Measurements from ENCODE around the gene PDGFC.

The PDGFC gene

GRCh38 chr4:156830351-156830750 lies 141.2 kb downstream of the PDGFC start:
- TF ChIP-seq, protein P1, sequence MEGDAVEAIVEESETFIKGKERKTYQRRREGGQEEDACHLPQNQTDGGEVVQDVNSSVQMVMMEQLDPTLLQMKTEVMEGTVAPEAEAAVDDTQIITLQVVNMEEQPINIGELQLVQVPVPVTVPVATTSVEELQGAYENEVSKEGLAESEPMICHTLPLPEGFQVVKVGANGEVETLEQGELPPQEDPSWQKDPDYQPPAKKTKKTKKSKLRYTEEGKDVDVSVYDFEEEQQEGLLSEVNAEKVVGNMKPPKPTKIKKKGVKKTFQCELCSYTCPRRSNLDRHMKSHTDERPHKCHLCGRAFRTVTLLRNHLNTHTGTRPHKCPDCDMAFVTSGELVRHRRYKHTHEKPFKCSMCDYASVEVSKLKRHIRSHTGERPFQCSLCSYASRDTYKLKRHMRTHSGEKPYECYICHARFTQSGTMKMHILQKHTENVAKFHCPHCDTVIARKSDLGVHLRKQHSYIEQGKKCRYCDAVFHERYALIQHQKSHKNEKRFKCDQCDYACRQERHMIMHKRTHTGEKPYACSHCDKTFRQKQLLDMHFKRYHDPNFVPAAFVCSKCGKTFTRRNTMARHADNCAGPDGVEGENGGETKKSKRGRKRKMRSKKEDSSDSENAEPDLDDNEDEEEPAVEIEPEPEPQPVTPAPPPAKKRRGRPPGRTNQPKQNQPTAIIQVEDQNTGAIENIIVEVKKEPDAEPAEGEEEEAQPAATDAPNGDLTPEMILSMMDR (IDR thresholded peaks at IDR 0.05): no peak
- Histone ChIP-seq H3K27me3 (no peaks in the 10 kb centered on the region), H3K4me1 (peaks cover 0 to 57% (median 9%) of the 10 kb centered on the region in 4 donors), H3K36me3 (no peaks in the 10 kb centered on the region), H3K27ac (peak overlapping the region in 1 of 2 donors; percentile 63), H3K9me3 (no peaks in the 10 kb centered on the region), H3K4me3 (no peak overlapping the region)
- intact Hi-C loops (cut with DNase I; ENCODE audit: low total_unique reads): loop anchor here (10.0 kb wide), 1 partner anchor 56 kb away; no protein-coding TSS in a partner anchor
- DNase-seq: no peak

GRCh38 chr4:156829201-156829873 lies 142.3 kb downstream of the PDGFC start:
- intact Hi-C loops (cut with DNase I; ENCODE audit: low total_unique reads): no loop called here
- no peaks in the 10 kb centered on the region for H3K9me3 ChIP-seq
- TF ChIP-seq, protein P1 (IDR thresholded peaks at IDR 0.05): no peak
- H3K27me3 ChIP-seq: no peaks in the 10 kb centered on the region
- peak overlapping the region; percentile 63 to 66 for H3K27ac ChIP-seq
- H3K4me3 ChIP-seq: peak overlapping the region; percentile 28 to 35
- peak; percentile 49 to 72 for DNase-seq
- peaks cover 0 to 47% (median 6%) of the 10 kb centered on the region in 4 donors for H3K4me1 ChIP-seq
- no peaks in the 10 kb centered on the region for H3K36me3 ChIP-seq

DNA sequence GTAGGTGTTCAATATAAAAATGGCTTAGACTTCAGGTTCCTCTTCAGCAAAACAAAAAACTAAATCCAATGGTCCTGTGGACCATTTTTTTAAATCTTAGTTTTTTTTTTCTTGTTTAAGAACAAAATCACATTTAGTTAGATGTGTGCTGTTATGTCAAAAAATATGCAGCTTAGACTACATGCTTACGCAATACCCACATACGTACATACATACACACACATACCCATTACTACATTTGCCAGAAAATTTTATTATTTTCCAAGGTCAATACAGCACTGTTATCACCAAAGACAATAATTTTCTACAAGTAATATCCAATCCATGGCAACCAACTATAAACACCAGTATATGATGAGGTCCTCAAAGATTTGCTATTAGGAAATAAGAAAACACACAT lies 144.1 kb downstream of the PDGFC start:
- no peaks in the 10 kb centered on the region for H3K27me3 ChIP-seq
- no peaks in the 10 kb centered on the region for H3K9me3 ChIP-seq
- TF ChIP-seq, protein P1 (IDR thresholded peaks at IDR 0.05): no peak
- intact Hi-C loops (cut with DNase I; ENCODE audit: low total_unique reads): no loop called here
- peak overlapping the region in 1 of 2 donors; percentile 63 for H3K27ac ChIP-seq
- peaks cover 0 to 40% (median 6%) of the 10 kb centered on the region in 4 donors for H3K4me1 ChIP-seq
- no peak overlapping the region for H3K4me3 ChIP-seq
- H3K36me3 ChIP-seq: no peaks in the 10 kb centered on the region
- DNase-seq: no peak

- Histone ChIP-seq H3K9me3 (no peaks in the 10 kb centered on the region), H3K36me3 (no peaks in the 10 kb centered on the region), H3K4me1 (peaks cover 0 to 49% (median 7%) of the 10 kb centered on the region in 4 donors), H3K27ac (no peak overlapping the region), H3K27me3 (no peaks in the 10 kb centered on the region), H3K4me3 (no peak overlapping the region)
- TF ChIP-seq, protein P1 (IDR thresholded peaks at IDR 0.05): no peak
- no peak for DNase-seq
- intact Hi-C loops (cut with DNase I; ENCODE audit: low total_unique reads): no loop called here
These were observed 146.5 kb downstream of the PDGFC start for GRCh38 chr4:156825074-156825473.

GRCh38 chr4:156824451-156825060 lies 147.0 kb downstream of the PDGFC start:
- Histone ChIP-seq H3K9me3 (no peaks in the 10 kb centered on the region), H3K27ac (no peak overlapping the region), H3K36me3 (no peaks in the 10 kb centered on the region), H3K4me3 (no peak overlapping the region), H3K27me3 (no peaks in the 10 kb centered on the region), H3K4me1 (peaks cover 0 to 44% (median 5%) of the 10 kb centered on the region in 4 donors)
- no peak for DNase-seq
- intact Hi-C loops (cut with DNase I; ENCODE audit: low total_unique reads): no loop called here
- TF ChIP-seq, protein P1 (IDR thresholded peaks at IDR 0.05): no peak
